Neural cell (in vitro differentiated cells): Measurements from ENCODE around the gene PUM1. TPM values are rescaled to one million over a fixed set of nuclear protein-coding genes. Genes with fewer than 3 reads are reported as not detected.

Source experiments
- H2AFZ ChIP-seq: fragments of 200-600, 300-800 bp; sonication (generic), shearing (Covaris generic); 2 replicates; pipeline ENCODE4 v1.6.0; 2014; ENCODE audit warnings: low read depth, mild to moderate bottlenecking, antibody characterized with exemption, low read length, moderate library complexity
- H3F3A ChIP-seq: fragments of 200-600 bp; shearing (Covaris generic); 2 replicates; pipeline ENCODE4 v1.6.1; 2016; ENCODE audit warnings: mild to moderate bottlenecking, moderate library complexity, mixed read lengths, antibody characterized with exemption, low read length; ENCODE audit not compliant: insufficient read depth, poor library complexity, severe bottlenecking
- H3K27ac ChIP-seq: fragments of 200-600, 300-800 bp; sonication (generic), shearing (Covaris generic); 2 replicates; pipeline ENCODE4 v1.5.1; 2014; ENCODE audit warnings: mild to moderate bottlenecking, low read length, moderate library complexity
- H3K27me3 ChIP-seq: fragments of 300-800, 200-600 bp; sonication (generic), shearing (Covaris generic); 2 replicates; pipeline ENCODE4 v1.6.0; 2014; ENCODE audit warnings: mild to moderate bottlenecking, low read depth, low read length, moderate library complexity; ENCODE audit not compliant: insufficient read depth
- H3K36me3 ChIP-seq: fragments of 300-800, 200-600 bp; sonication (generic), shearing (Covaris generic); 2 replicates; pipeline ENCODE4 v1.5.1; 2014; ENCODE audit warnings: mild to moderate bottlenecking, antibody characterized with exemption, low read length, moderate library complexity; ENCODE audit not compliant: insufficient read depth
- H3K4me2 ChIP-seq: fragments of 300-800, 200-600 bp; sonication (generic), shearing (Covaris generic); 2 replicates; pipeline ENCODE4 v1.6.0; 2014; ENCODE audit warnings: mild to moderate bottlenecking, low read length
- H3K4me3 ChIP-seq: fragments of 300-800, 200-600 bp; sonication (generic), shearing (Covaris generic); 2 replicates; pipeline ENCODE4 v1.5.1; 2014; ENCODE audit warnings: mild to moderate bottlenecking, low read length, moderate library complexity
- H3K79me2 ChIP-seq: fragments of 200-600 bp; shearing (Covaris generic); replicated peaks from 2 replicates; pipeline ENCODE4 v1.6.0; 2014; ENCODE audit warnings: mild to moderate bottlenecking, low read length, moderate library complexity; ENCODE audit not compliant: insufficient read depth
- H3K9ac ChIP-seq: fragments of 300-800, 200-600 bp; sonication (generic), shearing (Covaris generic); 2 replicates; pipeline ENCODE4 v1.6.1; 2016; ENCODE audit warnings: mild to moderate bottlenecking, low read length, mixed read lengths
- H3K9me2 ChIP-seq: fragments of 200-600 bp; shearing (Covaris generic); 2 replicates; pipeline ENCODE4 v1.6.1; 2016; ENCODE audit warnings: mild to moderate bottlenecking, low read length, mixed read lengths; ENCODE audit not compliant: insufficient read depth
- H3K9me3 ChIP-seq: fragments of 200-600, 300-800 bp; sonication (generic), shearing (Covaris generic); 2 replicates; pipeline ENCODE4 v1.6.1; 2016; ENCODE audit warnings: mild to moderate bottlenecking, mixed run types, low read length, moderate library complexity, mixed read lengths
- H4K20me1 ChIP-seq: fragments of 200-600 bp; shearing (Covaris generic); 2 replicates; pipeline ENCODE4 v1.6.1; 2016; ENCODE audit warnings: mild to moderate bottlenecking, mixed run types; ENCODE audit not compliant: insufficient read depth
- CTCF ChIP-seq: fragments of 450-650 bp; IDR thresholded peaks from 2 replicates; pipeline ENCODE4 v1.5.1; 2014; ENCODE audit warnings: antibody characterized with exemption, mild to moderate bottlenecking, moderate library complexity; ENCODE audit not compliant: poor library complexity, severe bottlenecking
- EP300 ChIP-seq: fragments of 450-650 bp; conservative IDR thresholded peaks from 2 replicates; pipeline ENCODE4 v1.6.1; 2014; ENCODE audit warnings: antibody characterized with exemption, mild to moderate bottlenecking, moderate library complexity; ENCODE audit not compliant: poor library complexity, severe bottlenecking
- EZH2 ChIP-seq: fragments of 200-600, 300-800 bp; shearing (Covaris generic), sonication (generic); IDR thresholded peaks from 2 replicates; pipeline ENCODE4 v1.6.1; 2014; ENCODE audit warnings: antibody characterized with exemption, low read length, borderline replicate concordance, mild to moderate bottlenecking; ENCODE audit not compliant: insufficient read depth, poor library complexity, severe bottlenecking
- MXI1 ChIP-seq: fragments of 450-650 bp; conservative IDR thresholded peaks from 2 replicates; pipeline ENCODE4 v1.6.1; 2014; ENCODE audit warnings: antibody characterized with exemption, mild to moderate bottlenecking; ENCODE audit not compliant: poor library complexity, severe bottlenecking
- POLR2AphosphoS5 ChIP-seq: IDR thresholded peaks from 2 replicates; pipeline ENCODE4 v1.6.1; 2012
- RAD21 ChIP-seq: fragments of 450-650 bp; conservative IDR thresholded peaks from 2 replicates; pipeline ENCODE4 v1.6.1; 2014; ENCODE audit warnings: antibody characterized with exemption, mild to moderate bottlenecking, moderate library complexity
- REST ChIP-seq: IDR thresholded peaks from 2 replicates; pipeline ENCODE4 v1.6.1; 2012; ENCODE audit warnings: borderline replicate concordance
- SMC3 ChIP-seq: fragments of 450-650 bp; conservative IDR thresholded peaks from 2 replicates; pipeline ENCODE4 v1.6.1; 2014; ENCODE audit warnings: antibody characterized with exemption, mild to moderate bottlenecking, moderate library complexity; ENCODE audit not compliant: poor library complexity
- TAF1 ChIP-seq: IDR thresholded peaks from 2 replicates; pipeline ENCODE4 v1.6.1; 2012; ENCODE audit warnings: low read depth
- polyA plus RNA-seq: library from polyadenylated mRNA; depleted of rRNA; stranded (reverse); fragments of >200 nt; gene quantifications from 2 replicates; pipeline ENCODE4 v1.2.3, GENCODE V29; 2014

Gene PUM1
- polyA plus RNA-seq, 1 donor from 2014 or later = 60.8 TPM

GRCh38 chr1:30965924-30966599 is 99.5 kb downstream of the PUM1 start:
- Histone ChIP-seq H3K9me2 (no peaks in the 10 kb centered on the region), H3K9me3 (no peaks in the 10 kb centered on the region), H3K9ac (no peak overlapping the region), H3K79me2 (peaks cover 34% of the 10 kb centered on the region), H3K4me2 (no peak overlapping the region), H3K27me3 (no peaks in the 10 kb centered on the region), H4K20me1 (no peaks in the 10 kb centered on the region), H3K4me3 (no peak overlapping the region), H3K36me3 (peaks cover 11% of the 10 kb centered on the region), H3F3A (no peaks in the 10 kb centered on the region), H3K27ac (no peak overlapping the region), H2AFZ (no peak overlapping the region)
- no peak for TF ChIP-seq EZH2
- no peak for TF ChIP-seq TAF1
- TF ChIP-seq EP300 = no peak
- no peak for TF ChIP-seq REST
- no peak for TF ChIP-seq RAD21
- TF ChIP-seq POLR2AphosphoS5 = no peak
- no peak for TF ChIP-seq MXI1
- TF ChIP-seq CTCF = no peak
- no peak for TF ChIP-seq SMC3

GRCh38 chr1:30964706-30965105 is 100.8 kb downstream of the PUM1 start:
- Histone ChIP-seq H3K9me2 (no peaks in the 10 kb centered on the region), H3F3A (no peaks in the 10 kb centered on the region), H3K79me2 (peaks cover 23% of the 10 kb centered on the region), H3K27ac (no peak overlapping the region), H3K4me3 (no peak overlapping the region), H3K36me3 (peaks cover 11% of the 10 kb centered on the region), H3K9ac (no peak overlapping the region), H4K20me1 (no peaks in the 10 kb centered on the region), H2AFZ (no peak overlapping the region), H3K9me3 (no peaks in the 10 kb centered on the region), H3K4me2 (no peak overlapping the region), H3K27me3 (no peaks in the 10 kb centered on the region)
- TF ChIP-seq SMC3 (no peak), EZH2 (no peak), RAD21 (no peak), TAF1 (no peak), EP300 (no peak), POLR2AphosphoS5 (no peak), CTCF (no peak), MXI1 (no peak), REST (no peak)
